Fibroblast of lung (primary cell): Measurements from ENCODE around the gene TXNDC5.

Source experiments
- CTCF ChIP-seq, 2 donors: IDR thresholded peaks in 1 of 2; conservative IDR thresholded peaks in 1 of 2; 1 replicate in 1 of 2; 2 replicates in 1 of 2; pipeline ENCODE4 v1.5.1; 2011 to 2012; ENCODE audit warnings: low read length in 2 of 2, control low read depth in 1 of 2, inconsistent platforms in 1 of 2, low read depth in 1 of 2, mild to moderate bottlenecking in 1 of 2
- EZH2 ChIP-seq: IDR thresholded peaks from 2 replicates; pipeline ENCODE4 v1.5.1; 2012; ENCODE audit warnings: low read length, control low read depth, mild to moderate bottlenecking; ENCODE audit errors: missing control alignments

- TF ChIP-seq CTCF (conservative IDR thresholded peaks at IDR 0.05 in 1 of 2, IDR thresholded peaks at IDR 0.05 in 1 of 2; ENCODE audit: low read depth in 1 of 2, low read length in 2 of 2) (no peak), EZH2 (no peak)
Measured at GRCh38 chr6:7899101-7899888, 11.3 kb downstream of the TXNDC5 start.
